GM21360 (cell line): Measurements from ENCODE around the gene ITPKB.
A peak's percentile ranks its signal among the peaks of the same experiment; 100 is the strongest.
"Not testable (repeated sequence)": the region's sequence is repeated elsewhere in the genome, so short reads cannot be mapped to it uniquely, and the experiment has no call there.

Experiments
- ATAC-seq: cut with Tn5 transposase; IDR thresholded peaks from one replicate; pipeline ENCODE4 v1.9.1; 2021; ENCODE audit warnings: mild to moderate bottlenecking, moderate library complexity; ENCODE audit not compliant: unreplicated experiment

ITPKB gene

GRCh38 chr1:226627924-226628611, 111.0 kb downstream of the ITPKB start:
- ATAC-seq = no peak

- ATAC-seq = no peak
Measured at GRCh38 chr1:226627050-226627755, 111.9 kb downstream of the ITPKB start.

- ATAC-seq = peak; percentile 69
Measured at GRCh38 chr1:226626577-226626956, 112.5 kb downstream of the ITPKB start.

- ATAC-seq = peak; percentile 16
Measured at GRCh38 chr1:226625832-226626576, 113.1 kb downstream of the ITPKB start.

- ATAC-seq = no peak
Measured at GRCh38 chr1:226625326-226625725, 113.8 kb downstream of the ITPKB start.

GRCh38 chr1:226624526-226624925, 114.6 kb downstream of the ITPKB start:
- no peak for ATAC-seq

GRCh38 chr1:226622012-226622411, 117.1 kb downstream of the ITPKB start:
- no peak for ATAC-seq

GRCh38 chr1:226619031-226619430, 120.1 kb downstream of the ITPKB start:
- ATAC-seq = no peak

- ATAC-seq = no peak
Measured at GRCh38 chr1:226618380-226618779, 120.7 kb downstream of the ITPKB start.

- ATAC-seq = not testable (repeated sequence)
Measured at GRCh38 chr1:226617719-226618118, 121.4 kb downstream of the ITPKB start.

GRCh38 chr1:226617109-226617508, 122.0 kb downstream of the ITPKB start:
- ATAC-seq = no peak

GRCh38 chr1:226616636-226617035, 122.4 kb downstream of the ITPKB start:
- no peak for ATAC-seq

- ATAC-seq = no peak
Measured at GRCh38 chr1:226615876-226616275, 123.2 kb downstream of the ITPKB start.

GRCh38 chr1:226611980-226612379, 127.1 kb downstream of the ITPKB start:
- not testable (repeated sequence) for ATAC-seq

GRCh38 chr1:226611301-226611700, 127.8 kb downstream of the ITPKB start:
- ATAC-seq = no peak

GRCh38 chr1:226610671-226611070, 128.4 kb downstream of the ITPKB start:
- ATAC-seq = no peak

GRCh38 chr1:226609836-226610455, 129.1 kb downstream of the ITPKB start:
- no peak for ATAC-seq

- peak; percentile 55 for ATAC-seq
Measured at GRCh38 chr1:226608699-226609505, 130.2 kb downstream of the ITPKB start.

- ATAC-seq = no peak
Measured at GRCh38 chr1:226607821-226608220, 131.3 kb downstream of the ITPKB start.

- ATAC-seq = no peak
Measured at GRCh38 chr1:226607268-226607660, 131.8 kb downstream of the ITPKB start.
